HepG2 (cell line): ENCODE results near the gene ADCY5. TPM values are rescaled to one million over a fixed set of nuclear protein-coding genes. Genes with fewer than 3 reads are reported as not detected.

ENCODE experiments used
- ATAC-seq: fragments of 200-7000 bp; cut with Tn5 transposase; 3 replicates; pipeline ENCODE4 v1.9.1; 2020; ENCODE audit warnings: mild to moderate bottlenecking, moderate library complexity
- BruUV-seq: library from RNA; stranded (reverse); fragments of 400-500 nt; replicated peaks from 2 replicates; lab custom pipeline; 2021; lab: Mats Ljungman, UMichigan
- CTCF ChIA-PET: fragments of 300-600 bp; formaldehyde crosslinking; extraction: SDS; loops from one replicate; lab custom pipeline; 2021; ENCODE audit warnings: low total read pairs, inconsistent platforms, low intra/inter-chr PET ratio; lab: Yijun Ruan, JAX
- POLR2A ChIA-PET: fragments of 350-600 bp; sonication (Branson Sonifier 250); formaldehyde crosslinking; loops from one replicate; lab custom pipeline; 2020; ENCODE audit warnings: antibody characterized with exemption, inconsistent platforms; lab: Yijun Ruan, JAX
- DNase-seq: peaks from one replicate; pipeline ENCODE4 v3.0.0-alpha.2; 2015; ENCODE audit warnings: low spot score
- FAIRE-seq: peaks from 3 replicates; lab custom pipeline; 2011; peaks lifted over from hg19 to GRCh38; lab: Jason Lieb, UNC
- H2AFZ ChIP-seq: one replicate; pipeline ENCODE4 v1.6.1; 2011; ENCODE audit warnings: low read length, inconsistent platforms
- H3K27ac ChIP-seq: fragments of 300-600 bp; 3 replicates; pipeline ENCODE4 v1.8.0; 2011; ENCODE audit warnings: mixed run types, mild to moderate bottlenecking, mixed read lengths, low read length, inconsistent platforms; ENCODE audit not compliant: insufficient read depth; ENCODE audit errors: extremely low read length
- H3K27me3 ChIP-seq, 2 experiments: fragments of 200-600 bp in 1 of 2; 2 replicates in 1 of 2; 3 replicates in 1 of 2; pipeline versions ENCODE4 v1.6.0 to v1.8.0; 2011; ENCODE audit warnings: low read length in 2 of 2, mild to moderate bottlenecking in 2 of 2, moderate library complexity in 2 of 2, inconsistent platforms in 1 of 2; ENCODE audit not compliant: insufficient read depth in 2 of 2, control insufficient read depth in 1 of 2
- H3K36me3 ChIP-seq, 2 experiments: fragments of 200-600 bp in 1 of 2; replicated peaks in 1 of 2; 2 replicates in 1 of 2; 3 replicates in 1 of 2; pipeline versions ENCODE4 v1.5.1 to v1.8.0; 2011; ENCODE audit warnings: low read length in 2 of 2, inconsistent platforms in 1 of 2; ENCODE audit not compliant: insufficient read depth in 2 of 2, control insufficient read depth in 1 of 2
- H3K4me1 ChIP-seq: 2 replicates; pipeline ENCODE4 v1.5.1; 2012; ENCODE audit warnings: low read length, inconsistent platforms; ENCODE audit not compliant: insufficient read depth
- H3K4me2 ChIP-seq: 2 replicates; pipeline ENCODE4 v1.6.0; 2011; ENCODE audit warnings: low read depth, low read length, inconsistent platforms
- H3K4me3 ChIP-seq, 3 experiments: fragments of 200-600 bp in 1 of 3; sonication (generic), shearing (Covaris generic) in 1 of 3; replicated peaks in 1 of 3; 2 replicates each; pipeline ENCODE4 v1.5.1; 2011 to 2016; ENCODE audit warnings: low read length in 3 of 3, inconsistent platforms in 2 of 3, low read depth in 2 of 3, mild to moderate bottlenecking in 2 of 3, control low read depth in 1 of 3, mixed read lengths in 1 of 3; ENCODE audit not compliant: insufficient read depth in 1 of 3
- H3K79me2 ChIP-seq: one replicate; pipeline ENCODE4 v1.6.1; 2011; ENCODE audit warnings: low read length, inconsistent platforms; ENCODE audit not compliant: insufficient read depth
- H3K9ac ChIP-seq: 2 replicates; pipeline ENCODE4 v1.6.0; 2011; ENCODE audit warnings: mild to moderate bottlenecking, low read depth, low read length, inconsistent platforms; ENCODE audit not compliant: insufficient read depth
- H3K9me3 ChIP-seq: 2 replicates; pipeline ENCODE4 v1.5.1; 2012; ENCODE audit warnings: mild to moderate bottlenecking, low read length
- H4K20me1 ChIP-seq: 2 replicates; pipeline ENCODE4 v1.6.0; 2011; ENCODE audit warnings: inconsistent platforms, mild to moderate bottlenecking, low read length, moderate library complexity; ENCODE audit not compliant: insufficient read depth
- KDM2A ChIP-seq: sonication (generic); formaldehyde crosslinking; IDR thresholded peaks from 2 replicates; pipeline ENCODE4 v1.4.0; 2020; ENCODE audit warnings: low read depth, missing genetic modification reagents, borderline replicate concordance
- RFXANK ChIP-seq: IDR thresholded peaks from 2 replicates; pipeline ENCODE4 v1.6.1; 2016
- ZNF18 ChIP-seq: sonication (generic); formaldehyde crosslinking; IDR thresholded peaks from 2 replicates; pipeline ENCODE4 v1.8.0; 2022; ENCODE audit warnings: mild to moderate bottlenecking, missing genetic modification reagents; ENCODE audit not compliant: insufficient replicate concordance
- ZNF329 ChIP-seq: sonication (generic); formaldehyde crosslinking; IDR thresholded peaks from 2 replicates; pipeline ENCODE4 v1.9.0; 2021; ENCODE audit warnings: low read depth, mild to moderate bottlenecking, missing genetic modification reagents
- ZNF331 ChIP-seq: sonication (generic); formaldehyde crosslinking; IDR thresholded peaks from 2 replicates; pipeline ENCODE4 v1.4.0; 2020; ENCODE audit warnings: missing genetic modification reagents
- ZNF557 ChIP-seq: sonication (generic); formaldehyde crosslinking; IDR thresholded peaks from 2 replicates; pipeline ENCODE4 v1.4.0; 2020; ENCODE audit warnings: missing genetic modification reagents
- WGBS: methylation state at CpG from one replicate; pipeline ENCODE4 v1.1.6; 2017; ENCODE audit warnings: low lambda C conversion rate; 5-methylcytosine and 5-hydroxymethylcytosine counted together
- in situ Hi-C: cut with HindIII; loops from 2 replicates; pipeline ENCODE4 v1.10.0; 2017; ENCODE audit warnings: low pct_unique_long_range_greater_than_20kb; ENCODE audit not compliant: extremely low pct_ligation_motif_present
- intact Hi-C: fragments of 100-400 bp; cut with micrococcal nuclease; formaldehyde crosslinking; loops from one replicate; pipeline ENCODE4 v1.10.0; 2022; ENCODE audit not compliant: unreplicated experiment
- polyA plus RNA-seq, 8 experiments: library from polyadenylated mRNA; depleted of rRNA in 3 of 8; stranded (reverse) in 7 of 8; unstranded in 1 of 8; fragments of >200 nt; fragmentation: Illumina TruSeq in 4 of 8; extraction: Trizol in 4 of 8; gene quantifications; 2 replicates each; pipeline versions ENCODE4 v1.2.1 to v1.2.3, GENCODE V29; 2011 to 2016; ENCODE audit warnings: low read depth in 4 of 8, missing spikeins in 1 of 8, mixed read lengths in 1 of 8; ENCODE audit not compliant: insufficient read depth in 1 of 8
- total RNA-seq, 5 experiments: library from RNA; depleted of rRNA; stranded (reverse); fragments of >200 nt; fragmentation: Illumina TruSeq; extraction: Trizol; gene quantifications; 2 replicates each; pipeline ENCODE4 v1.2.3, GENCODE V29; 2016; ENCODE audit warnings: low read depth in 1 of 5
- TF ChIP-seq, protein P1 (sequence below): sonication (generic); formaldehyde crosslinking; IDR thresholded peaks from 2 replicates; pipeline ENCODE4 v1.9.0; 2021; ENCODE audit warnings: mild to moderate bottlenecking, missing genetic modification reagents
- TF ChIP-seq, protein P2 (sequence below): IDR thresholded peaks from 2 replicates; pipeline ENCODE4 v1.6.1; 2016; ENCODE audit warnings: low read depth

The ADCY5 gene
- total and polyA plus RNA-seq, 2 of the 13 experiments (the other 11 are each of a cell fraction or from before 2014, with no cell fraction given), result not detected

GRCh38 chr3:123439806-123440580 lies 8.9 kb downstream of the ADCY5 start (continued):
- TF ChIP-seq, protein P1, sequence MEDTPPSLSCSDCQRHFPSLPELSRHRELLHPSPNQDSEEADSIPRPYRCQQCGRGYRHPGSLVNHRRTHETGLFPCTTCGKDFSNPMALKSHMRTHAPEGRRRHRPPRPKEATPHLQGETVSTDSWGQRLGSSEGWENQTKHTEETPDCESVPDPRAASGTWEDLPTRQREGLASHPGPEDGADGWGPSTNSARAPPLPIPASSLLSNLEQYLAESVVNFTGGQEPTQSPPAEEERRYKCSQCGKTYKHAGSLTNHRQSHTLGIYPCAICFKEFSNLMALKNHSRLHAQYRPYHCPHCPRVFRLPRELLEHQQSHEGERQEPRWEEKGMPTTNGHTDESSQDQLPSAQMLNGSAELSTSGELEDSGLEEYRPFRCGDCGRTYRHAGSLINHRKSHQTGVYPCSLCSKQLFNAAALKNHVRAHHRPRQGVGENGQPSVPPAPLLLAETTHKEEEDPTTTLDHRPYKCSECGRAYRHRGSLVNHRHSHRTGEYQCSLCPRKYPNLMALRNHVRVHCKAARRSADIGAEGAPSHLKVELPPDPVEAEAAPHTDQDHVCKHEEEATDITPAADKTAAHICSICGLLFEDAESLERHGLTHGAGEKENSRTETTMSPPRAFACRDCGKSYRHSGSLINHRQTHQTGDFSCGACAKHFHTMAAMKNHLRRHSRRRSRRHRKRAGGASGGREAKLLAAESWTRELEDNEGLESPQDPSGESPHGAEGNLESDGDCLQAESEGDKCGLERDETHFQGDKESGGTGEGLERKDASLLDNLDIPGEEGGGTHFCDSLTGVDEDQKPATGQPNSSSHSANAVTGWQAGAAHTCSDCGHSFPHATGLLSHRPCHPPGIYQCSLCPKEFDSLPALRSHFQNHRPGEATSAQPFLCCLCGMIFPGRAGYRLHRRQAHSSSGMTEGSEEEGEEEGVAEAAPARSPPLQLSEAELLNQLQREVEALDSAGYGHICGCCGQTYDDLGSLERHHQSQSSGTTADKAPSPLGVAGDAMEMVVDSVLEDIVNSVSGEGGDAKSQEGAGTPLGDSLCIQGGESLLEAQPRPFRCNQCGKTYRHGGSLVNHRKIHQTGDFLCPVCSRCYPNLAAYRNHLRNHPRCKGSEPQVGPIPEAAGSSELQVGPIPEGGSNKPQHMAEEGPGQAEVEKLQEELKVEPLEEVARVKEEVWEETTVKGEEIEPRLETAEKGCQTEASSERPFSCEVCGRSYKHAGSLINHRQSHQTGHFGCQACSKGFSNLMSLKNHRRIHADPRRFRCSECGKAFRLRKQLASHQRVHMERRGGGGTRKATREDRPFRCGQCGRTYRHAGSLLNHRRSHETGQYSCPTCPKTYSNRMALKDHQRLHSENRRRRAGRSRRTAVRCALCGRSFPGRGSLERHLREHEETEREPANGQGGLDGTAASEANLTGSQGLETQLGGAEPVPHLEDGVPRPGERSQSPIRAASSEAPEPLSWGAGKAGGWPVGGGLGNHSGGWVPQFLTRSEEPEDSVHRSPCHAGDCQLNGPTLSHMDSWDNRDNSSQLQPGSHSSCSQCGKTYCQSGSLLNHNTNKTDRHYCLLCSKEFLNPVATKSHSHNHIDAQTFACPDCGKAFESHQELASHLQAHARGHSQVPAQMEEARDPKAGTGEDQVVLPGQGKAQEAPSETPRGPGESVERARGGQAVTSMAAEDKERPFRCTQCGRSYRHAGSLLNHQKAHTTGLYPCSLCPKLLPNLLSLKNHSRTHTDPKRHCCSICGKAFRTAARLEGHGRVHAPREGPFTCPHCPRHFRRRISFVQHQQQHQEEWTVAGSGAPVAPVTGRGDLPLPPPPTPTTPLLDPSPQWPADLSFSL, result no peak
- TF ChIP-seq, all 625 proteins: peak for 0

DNA sequence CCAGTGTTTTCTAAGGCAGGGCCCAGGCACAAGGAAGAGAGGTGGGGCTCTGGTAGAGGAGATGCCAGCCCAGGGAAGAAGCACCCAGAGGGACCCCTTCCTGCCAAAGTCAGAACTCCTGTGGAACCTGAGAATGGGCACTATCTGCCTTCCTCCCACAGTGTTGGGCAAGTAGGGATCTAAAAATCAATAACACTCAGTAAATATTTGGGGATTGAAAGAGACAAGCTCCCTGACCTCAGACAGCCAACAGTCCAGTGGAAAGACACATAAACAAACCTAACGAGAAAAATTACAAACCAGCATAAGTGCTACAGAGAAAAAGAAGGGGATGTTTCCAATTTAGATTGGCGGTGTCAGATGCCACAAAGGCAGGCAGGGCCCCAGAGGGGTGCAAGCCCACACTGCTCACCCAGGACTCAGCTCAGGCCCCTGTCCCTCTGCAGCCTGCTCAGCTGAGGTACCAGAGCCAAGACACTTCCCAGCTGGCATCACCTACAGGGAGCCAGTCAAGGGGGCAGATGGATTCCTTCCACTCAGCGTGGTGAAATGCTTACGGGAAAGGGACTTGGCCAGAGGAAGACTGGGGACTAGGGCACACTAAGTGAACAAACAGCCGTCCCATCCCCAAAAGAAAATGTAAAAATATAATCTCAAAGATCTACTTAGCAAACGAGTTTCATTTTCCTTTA lies 15.9 kb downstream of the ADCY5 start:
- WGBS, result 28% methylated on average over 6 of the region's 6 CpGs
- in situ Hi-C loops, result no loop called here
- TF ChIP-seq ZNF557 (CRISPR knock-in tag) (0 out of 2 replicates have a peak, but pooled peaks have one; percentile 58), RFXANK (CRISPR knock-in tag) (no peak), ZNF331 (no peak), ZNF18 (CRISPR knock-in tag) (no peak), KDM2A (CRISPR knock-in tag) (no peak), ZNF329 (CRISPR knock-in tag) (no peak)
- TF ChIP-seq, protein P2, sequence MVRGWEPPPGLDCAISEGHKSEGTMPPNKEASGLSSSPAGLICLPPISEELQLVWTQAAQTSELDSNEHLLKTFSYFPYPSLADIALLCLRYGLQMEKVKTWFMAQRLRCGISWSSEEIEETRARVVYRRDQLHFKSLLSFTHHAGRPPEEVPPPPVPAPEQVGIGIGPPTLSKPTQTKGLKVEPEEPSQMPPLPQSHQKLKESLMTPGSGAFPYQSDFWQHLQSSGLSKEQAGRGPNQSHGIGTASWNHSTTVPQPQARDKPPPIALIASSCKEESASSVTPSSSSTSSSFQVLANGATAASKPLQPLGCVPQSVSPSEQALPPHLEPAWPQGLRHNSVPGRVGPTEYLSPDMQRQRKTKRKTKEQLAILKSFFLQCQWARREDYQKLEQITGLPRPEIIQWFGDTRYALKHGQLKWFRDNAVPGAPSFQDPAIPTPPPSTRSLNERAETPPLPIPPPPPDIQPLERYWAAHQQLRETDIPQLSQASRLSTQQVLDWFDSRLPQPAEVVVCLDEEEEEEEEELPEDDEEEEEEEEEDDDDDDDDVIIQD, result no peak

More for the DNA sequence above, 15.9 kb downstream of the ADCY5 start:
- H4K20me1 ChIP-seq, result no peaks in the 10 kb centered on the region
- intact Hi-C loops, result no loop called here
- peak; percentile 14 for DNase-seq
- H3K4me3 ChIP-seq, result no peak overlapping the region
- H3K27me3 ChIP-seq, result peaks cover 2 to 27% of the 10 kb centered on the region in 2 experiments; a peak in 3 of 5 replicates
- H3K4me2 ChIP-seq, result no peak overlapping the region
- BruUV-seq, result no TSS peak
- no peaks in the 10 kb centered on the region for H3K36me3 ChIP-seq
- ChIA-PET POLR2A (no interaction called here), CTCF (no interaction called here)
- no peak overlapping the region for H3K27ac ChIP-seq
- peaks cover 25% of the 10 kb centered on the region for H3K4me1 ChIP-seq
- no peak overlapping the region for H2AFZ ChIP-seq
- H3K9me3 ChIP-seq, result no peaks in the 10 kb centered on the region
- peak; percentile 79 for ATAC-seq
- no peak for FAIRE-seq
- H3K9ac ChIP-seq, result no peak overlapping the region
- no peaks in the 10 kb centered on the region for H3K79me2 ChIP-seq
